CD4-positive, alpha-beta T cell (primary cell): ENCODE measurements around the gene IRF8. TPM values are rescaled to one million over a fixed set of nuclear protein-coding genes. Genes with fewer than 3 reads are reported as not detected.
A peak's percentile ranks its signal among the peaks of the same experiment; 100 is the strongest.

Experiments
- ATAC-seq: fragments of 200-7000 bp; cut with Tn5 transposase; one replicate; pipeline ENCODE4 v1.10.0; 2022; ENCODE audit warnings: mild to moderate bottlenecking; ENCODE audit not compliant: poor library complexity
- CTCF ChIA-PET: fragments of 350-600 bp; sonication (Branson Sonifier 250); formaldehyde crosslinking; loops from one replicate; lab custom pipeline; 2021; ENCODE audit warnings: antibody characterized with exemption, inconsistent platforms; lab: Charles Lee
- POLR2A ChIA-PET: fragments of 350-600 bp; sonication (Branson Sonifier 250); formaldehyde crosslinking; loops from one replicate; lab custom pipeline; 2021; ENCODE audit warnings: antibody characterized with exemption, inconsistent platforms; lab: Charles Lee
- DNase-seq, 14 experiments: peaks; one replicate each; pipeline ENCODE4 v3.0.0-alpha.2; 2013 to 2020; ENCODE audit warnings: mixed read lengths in 2 of 14
- H3K27ac ChIP-seq, 2 donors: one replicate each; pipeline versions ENCODE4 v1.5.1 to v1.7.0; 2013; ENCODE audit warnings: low read length in 2 of 2, low read depth in 1 of 2, mild to moderate bottlenecking in 1 of 2
- H3K27me3 ChIP-seq, 2 experiments: 1 replicate in 1 of 2; 2 replicates in 1 of 2; pipeline versions ENCODE4 v1.6.1 to v1.7.0; 2013; ENCODE audit warnings: low read length in 2 of 2, control low read depth in 1 of 2, mild to moderate bottlenecking in 1 of 2, moderate library complexity in 1 of 2; ENCODE audit not compliant: insufficient read depth in 2 of 2, control insufficient read depth in 1 of 2
- H3K36me3 ChIP-seq: one replicate; pipeline ENCODE4 v1.6.1; 2013; ENCODE audit warnings: low read length, control low read depth; ENCODE audit not compliant: insufficient read depth
- H3K4me1 ChIP-seq: one replicate; pipeline ENCODE4 v1.6.1; 2013; ENCODE audit warnings: low read length, control low read depth; ENCODE audit not compliant: insufficient read depth
- H3K4me3 ChIP-seq: one replicate; pipeline ENCODE4 v1.5.1; 2013; ENCODE audit warnings: mild to moderate bottlenecking, low read length, moderate library complexity
- H3K9me3 ChIP-seq, 2 experiments: 1 replicate in 1 of 2; 2 replicates in 1 of 2; pipeline versions ENCODE4 v1.6.1 to v1.7.0; 2013; ENCODE audit warnings: low read length in 2 of 2, mild to moderate bottlenecking in 2 of 2, control low read depth in 1 of 2, moderate library complexity in 1 of 2; ENCODE audit not compliant: control insufficient read depth in 1 of 2, insufficient read depth in 1 of 2
- H3K27ac Mint-ChIP-seq: one replicate; pipeline ENCODE4 v1.8.0; 2020; ENCODE audit warnings: mixed read lengths
- H3K27me3 Mint-ChIP-seq: one replicate; pipeline ENCODE4 v1.8.0; 2021; ENCODE audit warnings: mixed read lengths
- H3K36me3 Mint-ChIP-seq: one replicate; pipeline ENCODE4 v1.8.0; 2021; ENCODE audit warnings: low read depth, mixed read lengths
- H3K4me1 Mint-ChIP-seq: one replicate; pipeline ENCODE4 v1.8.0; 2021; ENCODE audit warnings: low read depth, mixed read lengths
- H3K4me3 Mint-ChIP-seq: one replicate; pipeline ENCODE4 v1.8.0; 2020; ENCODE audit warnings: mild to moderate bottlenecking, mixed read lengths
- H3K9me3 Mint-ChIP-seq: one replicate; pipeline ENCODE4 v1.8.0; 2020; ENCODE audit warnings: mixed read lengths
- intact Hi-C, 2 experiments: fragments of 100-400 bp; cut with DNase I in 1 of 2; cut with micrococcal nuclease in 1 of 2; formaldehyde crosslinking; loops; one replicate each; pipeline versions ENCODE4 v1.15.1 to v1.9.0; 2023 to 2025; cut with DNase I, micrococcal nuclease
- total RNA-seq, 174 experiments: library from RNA in 2 of 174; stranded (reverse) in 2 of 174; gene quantifications; one replicate each; pipeline ENCODE4 v1.2.3 and lab custom pipeline; 2021 to 2026
- TF ChIP-seq, protein P1 (sequence below): fragments of 200-600 bp; IDR thresholded peaks from one replicate; pipeline ENCODE4 v1.8.0; 2022; ENCODE audit warnings: antibody characterized with exemption, mild to moderate bottlenecking

IRF8 gene
- total RNA-seq, 2 experiments from 2014 or later, result 11.3 to 13.2 TPM

DNA sequence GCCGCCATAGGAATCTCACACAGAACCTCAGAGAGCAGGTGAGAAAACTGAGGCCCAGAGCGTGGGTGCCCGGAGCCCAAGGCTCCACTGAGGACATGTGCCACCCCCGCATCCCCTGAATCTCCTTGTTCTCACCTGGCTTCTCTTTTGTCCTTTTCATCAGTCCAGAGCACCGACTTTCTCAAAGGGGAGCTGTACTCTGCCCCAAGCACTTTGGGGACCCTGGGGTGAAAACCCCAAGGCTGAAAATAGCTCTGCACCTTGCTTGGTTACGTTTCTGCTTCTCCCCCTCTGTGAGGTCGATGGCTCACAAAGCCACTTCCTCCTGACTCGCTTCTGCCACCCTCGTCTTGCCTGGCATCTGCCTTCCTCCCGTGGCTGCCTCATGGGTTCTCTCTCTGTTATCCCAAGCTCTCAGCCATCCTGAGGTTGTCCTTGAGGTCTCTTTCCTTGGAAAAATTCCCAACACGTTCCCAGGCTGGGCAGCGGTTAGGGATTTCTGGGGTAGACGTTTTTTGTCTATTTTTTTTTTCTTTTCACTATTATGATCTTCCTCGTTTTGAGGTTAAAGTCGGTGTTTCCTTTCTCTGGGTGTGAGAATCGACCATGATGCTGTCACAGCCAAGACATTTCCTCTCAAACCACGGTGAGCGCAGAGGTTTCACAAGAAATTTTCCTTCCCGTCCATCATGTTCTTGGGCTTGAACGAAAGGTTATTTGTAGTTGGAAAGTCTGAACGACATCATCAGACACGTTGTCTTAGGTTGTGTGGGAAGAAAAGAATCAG is 37.2 kb downstream of the IRF8 start:
- Histone ChIP-seq H3K4me1 (peaks cover 34% of the 10 kb centered on the region), H3K36me3 (no peaks in the 10 kb centered on the region), H3K4me3 (peak overlapping the region; percentile 39), H3K27ac (peak overlapping the region; percentile 69 to 74), H3K9me3 (no peaks in the 10 kb centered on the region), H3K27me3 (no peaks in the 10 kb centered on the region)
- POLR2A ChIA-PET, result interaction anchor here (0.6 to 1.8 kb wide), 9 partner anchors 9 to 201 kb away, joined by 3 to 9 read pairs (median 5); partner anchors contain the start of gene IRF8
- H3K36me3 Mint-ChIP-seq, result no peaks in the 10 kb centered on the region
- no peaks in the 10 kb centered on the region for H3K27me3 Mint-ChIP-seq
- CTCF ChIA-PET, result interaction anchor here (1.0 to 1.9 kb wide), 2 partner anchors 34 to 115 kb away, joined by 3 to 5 read pairs; no protein-coding TSS in a partner anchor
- H3K27ac Mint-ChIP-seq, result peak overlapping the region; percentile 93
- DNase-seq, result peak; percentile 33 to 89 (median 59)
- peaks cover 2% of the 10 kb centered on the region for H3K9me3 Mint-ChIP-seq
- peak; percentile 90 for ATAC-seq
- TF ChIP-seq, protein P1, sequence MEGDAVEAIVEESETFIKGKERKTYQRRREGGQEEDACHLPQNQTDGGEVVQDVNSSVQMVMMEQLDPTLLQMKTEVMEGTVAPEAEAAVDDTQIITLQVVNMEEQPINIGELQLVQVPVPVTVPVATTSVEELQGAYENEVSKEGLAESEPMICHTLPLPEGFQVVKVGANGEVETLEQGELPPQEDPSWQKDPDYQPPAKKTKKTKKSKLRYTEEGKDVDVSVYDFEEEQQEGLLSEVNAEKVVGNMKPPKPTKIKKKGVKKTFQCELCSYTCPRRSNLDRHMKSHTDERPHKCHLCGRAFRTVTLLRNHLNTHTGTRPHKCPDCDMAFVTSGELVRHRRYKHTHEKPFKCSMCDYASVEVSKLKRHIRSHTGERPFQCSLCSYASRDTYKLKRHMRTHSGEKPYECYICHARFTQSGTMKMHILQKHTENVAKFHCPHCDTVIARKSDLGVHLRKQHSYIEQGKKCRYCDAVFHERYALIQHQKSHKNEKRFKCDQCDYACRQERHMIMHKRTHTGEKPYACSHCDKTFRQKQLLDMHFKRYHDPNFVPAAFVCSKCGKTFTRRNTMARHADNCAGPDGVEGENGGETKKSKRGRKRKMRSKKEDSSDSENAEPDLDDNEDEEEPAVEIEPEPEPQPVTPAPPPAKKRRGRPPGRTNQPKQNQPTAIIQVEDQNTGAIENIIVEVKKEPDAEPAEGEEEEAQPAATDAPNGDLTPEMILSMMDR, result no peak
- H3K4me3 Mint-ChIP-seq, result peak overlapping the region; percentile 61
- intact Hi-C loops, result loop anchor here in 1 of 2 experiments (1.0 kb wide), 1 partner anchor 34 kb away; no protein-coding TSS in a partner anchor
- H3K4me1 Mint-ChIP-seq, result peaks cover 47% of the 10 kb centered on the region

DNA sequence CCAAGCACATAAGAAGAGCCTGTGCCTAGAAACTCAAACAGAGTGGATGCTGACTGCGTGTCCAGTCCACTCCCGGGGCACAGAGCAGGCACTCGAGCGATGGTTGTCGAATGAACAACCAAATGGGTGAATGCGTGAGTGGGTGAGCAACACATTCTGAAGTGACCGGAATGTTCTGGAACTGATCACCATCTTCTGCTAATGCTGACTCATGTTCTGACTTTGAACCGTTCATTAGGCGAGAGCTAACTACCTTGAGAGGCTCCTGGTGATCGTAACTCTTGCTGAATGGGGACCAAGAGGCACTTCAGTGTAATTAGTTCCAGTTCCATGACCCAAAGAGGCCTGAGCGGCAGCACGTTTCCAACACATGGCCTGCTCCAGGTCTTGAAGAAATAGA is 37.9 kb downstream of the IRF8 start:
- TF ChIP-seq, protein P1, result no peak
- Mint-ChIP-seq H3K9me3 (peaks cover 2% of the 10 kb centered on the region), H3K36me3 (no peaks in the 10 kb centered on the region), H3K4me1 (peaks cover 47% of the 10 kb centered on the region), H3K27me3 (no peaks in the 10 kb centered on the region), H3K27ac (peak overlapping the region; percentile 93), H3K4me3 (peak overlapping the region; percentile 61)
- Histone ChIP-seq H3K36me3 (no peaks in the 10 kb centered on the region), H3K27me3 (no peaks in the 10 kb centered on the region), H3K9me3 (no peaks in the 10 kb centered on the region), H3K4me1 (peaks cover 34% of the 10 kb centered on the region), H3K4me3 (no peak overlapping the region), H3K27ac (peak overlapping the region; percentile 63 to 69)
- POLR2A ChIA-PET, result interaction anchor here (1.2 to 1.8 kb wide), 5 partner anchors 9 to 202 kb away, joined by 3 to 9 read pairs (median 5); no protein-coding TSS in a partner anchor
- ATAC-seq (no peak), DNase-seq (peak in 2 of 14 experiments; percentile 46 to 48)
- CTCF ChIA-PET, result interaction anchor here (1.0 to 1.9 kb wide), 2 partner anchors 34 to 116 kb away, joined by 3 to 5 read pairs; no protein-coding TSS in a partner anchor
- intact Hi-C loops, result loop anchor here in 1 of 2 experiments (1.0 kb wide), 1 partner anchor 35 kb away; no protein-coding TSS in a partner anchor

DNA sequence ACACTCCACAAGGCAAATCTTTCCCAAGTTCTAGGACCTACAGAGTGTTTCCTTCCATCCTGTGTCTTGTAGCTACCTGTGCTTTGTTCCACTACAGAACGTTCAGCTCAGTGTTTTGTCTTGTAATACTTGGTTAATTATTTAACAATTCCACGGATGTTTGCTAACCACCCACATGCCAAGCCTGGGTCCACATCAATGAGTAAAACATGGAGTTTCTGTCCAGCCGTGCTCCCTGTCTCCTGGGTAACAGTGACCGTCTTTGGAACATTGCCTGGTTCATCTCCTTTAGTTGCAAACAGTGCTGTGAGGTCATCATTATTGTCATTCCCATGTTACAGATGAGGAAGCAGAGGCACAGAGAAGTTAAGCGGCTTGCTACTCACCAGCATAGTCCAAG is 41.3 kb downstream of the IRF8 start:
- Mint-ChIP-seq H3K9me3 (peaks cover 2% of the 10 kb centered on the region), H3K4me1 (peaks cover 40% of the 10 kb centered on the region), H3K4me3 (no peak overlapping the region), H3K27me3 (no peaks in the 10 kb centered on the region), H3K27ac (peak overlapping the region; percentile 34), H3K36me3 (no peaks in the 10 kb centered on the region)
- ChIA-PET POLR2A (no interaction called here), CTCF (no interaction called here)
- Histone ChIP-seq H3K27me3 (no peaks in the 10 kb centered on the region), H3K4me3 (no peak overlapping the region), H3K27ac (no peak overlapping the region), H3K4me1 (peaks cover 35% of the 10 kb centered on the region), H3K36me3 (no peaks in the 10 kb centered on the region), H3K9me3 (no peaks in the 10 kb centered on the region)
- intact Hi-C loops, result no loop called here
- TF ChIP-seq, protein P1, result no peak
- no peak for ATAC-seq
- DNase-seq, result peak in 1 of 14 experiments; percentile 42
